IgD-negative memory B cell (primary cell): ENCODE measurements around the gene AGAP1. TPM values are rescaled to one million over a fixed set of nuclear protein-coding genes. Genes with fewer than 3 reads are reported as not detected.
A peak's percentile ranks its signal among the peaks of the same experiment; 100 is the strongest.

Experiments used
- H3K27ac Mint-ChIP-seq, 3 donors: one replicate each; pipeline ENCODE4 v1.8.0; 2020 to 2022; ENCODE audit warnings: mild to moderate bottlenecking in 3 of 3, mixed read lengths in 3 of 3, moderate library complexity in 1 of 3
- H3K27me3 Mint-ChIP-seq: one replicate; pipeline ENCODE4 v1.8.0; 2021; ENCODE audit warnings: mixed read lengths
- H3K36me3 Mint-ChIP-seq: one replicate; pipeline ENCODE4 v1.8.0; 2020; ENCODE audit warnings: mild to moderate bottlenecking, mixed read lengths
- H3K4me1 Mint-ChIP-seq, 3 donors: one replicate each; pipeline ENCODE4 v1.8.0; 2020 to 2022; ENCODE audit warnings: mixed read lengths in 3 of 3, mild to moderate bottlenecking in 1 of 3
- H3K4me3 Mint-ChIP-seq, 4 donors: one replicate each; pipeline ENCODE4 v1.8.0; 2020 to 2022; ENCODE audit warnings: mild to moderate bottlenecking in 4 of 4, mixed read lengths in 4 of 4, moderate library complexity in 3 of 4
- H3K9me3 Mint-ChIP-seq, 3 donors: one replicate each; pipeline ENCODE4 v1.8.0; 2020 to 2021; ENCODE audit warnings: mixed read lengths in 3 of 3, mild to moderate bottlenecking in 1 of 3
- polyA plus RNA-seq: library from polyadenylated mRNA; unstranded; fragments of 300-500 nt; fragmentation: Illumina TruSeq; gene quantifications from one replicate; pipeline ENCODE4 v1.2.3, GENCODE V29; 2021

Gene AGAP1
- polyA plus RNA-seq, 1 donor from 2014 or later = not detected

DNA sequence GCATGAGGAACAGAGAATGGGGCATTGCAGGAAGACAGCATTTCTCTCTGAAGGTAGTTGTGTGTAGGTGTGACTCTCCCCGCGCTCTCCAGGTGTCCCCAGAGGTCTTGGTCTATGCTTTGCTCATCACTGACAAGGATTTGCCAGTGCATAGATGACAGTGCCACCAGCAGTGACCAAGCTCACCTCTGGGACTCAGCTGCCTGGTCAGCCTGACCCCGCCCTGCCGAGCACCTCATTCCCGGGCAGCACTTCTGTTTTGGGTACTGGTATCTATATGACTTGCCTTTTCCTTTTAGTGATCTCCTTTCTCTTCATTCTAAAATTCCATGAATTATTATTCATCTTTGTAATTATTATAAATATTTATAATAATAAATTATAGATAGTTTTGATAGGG lies 615.2 kb downstream of the AGAP1 start:
- no peaks in the 10 kb centered on the region for H3K4me1 Mint-ChIP-seq
- H3K36me3 Mint-ChIP-seq = no peaks in the 10 kb centered on the region
- H3K9me3 Mint-ChIP-seq = peaks cover 0 to 2% (median 0%) of the 10 kb centered on the region in 3 donors
- H3K27me3 Mint-ChIP-seq = peaks cover 3% of the 10 kb centered on the region
- no peak overlapping the region for H3K27ac Mint-ChIP-seq
- H3K4me3 Mint-ChIP-seq = no peak overlapping the region

DNA sequence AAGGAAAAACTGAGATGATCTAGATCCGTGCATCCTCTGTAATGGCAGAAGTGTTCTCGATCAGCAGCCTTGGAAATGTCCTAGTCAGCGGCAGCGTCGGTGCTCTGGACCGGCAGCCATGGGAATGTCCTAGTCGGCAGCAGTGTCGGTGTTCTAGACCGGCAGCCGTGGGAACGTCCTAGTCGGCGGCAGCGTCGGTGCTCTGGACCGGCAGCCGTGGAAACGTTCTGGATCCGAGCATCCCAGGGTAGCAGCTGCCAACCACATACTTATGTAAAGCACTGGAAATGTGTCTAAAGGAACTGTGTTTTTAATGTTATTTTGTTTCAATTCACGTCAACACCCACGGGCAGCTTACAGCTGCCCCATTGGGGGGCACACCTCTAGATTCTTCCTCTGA lies 615.6 kb downstream of the AGAP1 start:
- Mint-ChIP-seq H3K4me3 (no peak overlapping the region), H3K4me1 (no peaks in the 10 kb centered on the region), H3K36me3 (no peaks in the 10 kb centered on the region), H3K27ac (no peak overlapping the region), H3K27me3 (peaks cover 3% of the 10 kb centered on the region), H3K9me3 (peaks cover 0 to 2% (median 0%) of the 10 kb centered on the region in 3 donors)

DNA sequence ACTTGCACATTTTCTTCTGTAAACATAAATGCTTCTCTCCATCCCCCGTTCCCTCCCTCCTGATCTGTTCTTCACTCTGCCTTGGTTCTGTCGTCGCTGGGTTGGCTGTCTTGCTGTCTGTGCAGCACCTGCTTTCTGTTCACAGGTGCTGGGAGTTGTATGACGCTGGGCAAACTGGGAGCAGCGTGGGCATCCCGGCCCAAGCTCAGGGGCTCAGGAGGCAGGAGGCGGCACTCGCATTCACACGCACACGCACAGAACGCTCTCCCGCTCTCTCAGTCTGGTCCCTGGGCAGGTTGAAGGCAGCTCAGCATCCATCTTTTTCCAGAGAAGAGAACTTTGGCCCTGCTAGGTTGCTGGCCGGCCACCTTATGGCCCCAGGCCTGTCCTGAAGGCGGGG lies 618.6 kb downstream of the AGAP1 start:
- H3K4me1 Mint-ChIP-seq = no peaks in the 10 kb centered on the region
- H3K27me3 Mint-ChIP-seq = peaks cover 3% of the 10 kb centered on the region
- H3K27ac Mint-ChIP-seq = no peak overlapping the region
- no peak overlapping the region for H3K4me3 Mint-ChIP-seq
- no peaks in the 10 kb centered on the region for H3K36me3 Mint-ChIP-seq
- H3K9me3 Mint-ChIP-seq = peaks cover 0 to 2% (median 0%) of the 10 kb centered on the region in 3 donors

DNA sequence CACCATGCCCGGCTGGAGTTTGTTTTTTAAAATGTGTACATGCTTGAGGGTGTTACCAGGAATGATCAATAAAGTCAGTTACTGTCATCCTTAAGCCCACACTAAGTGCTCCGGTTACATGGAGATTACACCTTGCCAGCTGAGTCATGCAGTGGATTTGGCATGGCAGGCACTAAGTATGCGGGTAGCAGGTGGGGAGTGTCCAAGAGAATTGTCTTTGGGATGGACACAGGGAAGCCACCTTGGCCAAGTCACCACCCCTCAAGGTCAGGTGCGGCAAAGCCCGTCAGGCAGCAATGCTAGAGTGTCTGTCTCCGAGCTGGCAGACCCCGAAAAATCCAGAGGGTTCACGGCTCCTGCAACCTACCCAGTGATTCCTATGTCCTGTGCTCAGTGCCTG lies 619.6 kb downstream of the AGAP1 start:
- Mint-ChIP-seq H3K4me3 (no peak overlapping the region), H3K36me3 (no peaks in the 10 kb centered on the region), H3K4me1 (no peaks in the 10 kb centered on the region), H3K9me3 (no peaks in the 10 kb centered on the region), H3K27ac (no peak overlapping the region), H3K27me3 (peaks cover 3% of the 10 kb centered on the region)

DNA sequence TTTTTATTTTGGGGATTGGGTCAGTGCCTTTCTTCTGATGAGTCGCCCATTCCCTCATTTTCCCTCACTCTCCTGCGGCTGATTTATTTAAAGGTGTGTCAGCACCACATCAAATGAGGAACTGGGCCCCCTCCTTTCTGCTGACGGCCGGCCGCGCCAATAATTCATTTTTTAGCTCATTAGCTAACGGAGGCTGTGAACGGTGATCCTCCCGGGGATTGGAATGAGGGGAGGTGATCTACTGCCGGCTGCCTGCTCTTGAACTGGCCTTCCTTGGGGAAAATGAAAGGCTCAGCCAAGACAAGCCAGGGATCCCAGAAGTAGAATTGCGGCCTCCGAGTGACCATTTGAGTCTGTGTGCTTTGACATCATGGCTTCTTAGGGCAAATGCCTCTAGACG lies 620.1 kb downstream of the AGAP1 start:
- H3K4me1 Mint-ChIP-seq = no peaks in the 10 kb centered on the region
- H3K27me3 Mint-ChIP-seq = peaks cover 2% of the 10 kb centered on the region
- H3K9me3 Mint-ChIP-seq = no peaks in the 10 kb centered on the region
- no peak overlapping the region for H3K4me3 Mint-ChIP-seq
- H3K36me3 Mint-ChIP-seq = no peaks in the 10 kb centered on the region
- H3K27ac Mint-ChIP-seq = no peak overlapping the region

DNA sequence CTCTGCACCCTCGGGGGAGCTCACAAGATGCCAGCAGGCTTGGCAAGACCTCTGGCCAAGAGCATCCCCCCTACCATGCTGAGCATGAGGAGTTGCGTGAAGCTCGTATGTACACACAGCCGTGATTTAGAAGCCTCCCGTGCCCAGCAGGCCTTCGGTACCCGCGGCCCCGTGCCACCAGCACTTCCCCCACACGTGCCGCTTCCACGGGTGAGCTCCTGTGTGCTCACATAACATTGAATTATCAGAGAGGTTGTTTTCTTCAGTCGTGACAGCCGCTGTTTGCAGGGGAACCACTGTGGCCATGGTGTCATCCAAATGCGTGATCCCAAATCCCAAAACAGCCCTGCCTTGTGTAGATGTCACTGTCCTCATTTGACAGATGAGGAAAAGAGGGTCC lies 621.1 kb downstream of the AGAP1 start:
- Mint-ChIP-seq H3K4me1 (no peaks in the 10 kb centered on the region), H3K36me3 (no peaks in the 10 kb centered on the region), H3K4me3 (no peak overlapping the region), H3K27me3 (no peaks in the 10 kb centered on the region), H3K9me3 (no peaks in the 10 kb centered on the region), H3K27ac (no peak overlapping the region)

DNA sequence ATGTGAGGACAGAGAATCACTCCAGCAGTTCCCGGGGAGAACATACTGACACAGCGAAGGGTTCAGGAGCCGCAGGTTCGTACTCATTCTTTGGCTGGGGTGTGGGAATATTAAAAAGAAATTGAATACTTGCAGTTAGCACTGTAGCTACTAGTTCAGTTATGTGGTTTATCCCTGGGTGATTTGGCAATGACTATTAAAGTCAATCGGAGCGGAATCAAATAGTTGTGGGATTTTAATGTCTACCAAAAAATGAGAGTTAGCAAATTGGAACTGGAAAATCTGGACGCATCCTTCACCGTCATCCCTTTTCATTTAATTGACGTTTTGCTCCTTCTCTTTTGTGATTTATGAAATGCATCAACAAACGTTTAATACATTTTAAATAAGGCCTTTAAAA lies 623.6 kb downstream of the AGAP1 start:
- H3K4me1 Mint-ChIP-seq = no peaks in the 10 kb centered on the region
- no peak overlapping the region for H3K27ac Mint-ChIP-seq
- no peaks in the 10 kb centered on the region for H3K9me3 Mint-ChIP-seq
- H3K4me3 Mint-ChIP-seq = no peak overlapping the region
- no peaks in the 10 kb centered on the region for H3K36me3 Mint-ChIP-seq
- peaks cover 2% of the 10 kb centered on the region for H3K27me3 Mint-ChIP-seq

DNA sequence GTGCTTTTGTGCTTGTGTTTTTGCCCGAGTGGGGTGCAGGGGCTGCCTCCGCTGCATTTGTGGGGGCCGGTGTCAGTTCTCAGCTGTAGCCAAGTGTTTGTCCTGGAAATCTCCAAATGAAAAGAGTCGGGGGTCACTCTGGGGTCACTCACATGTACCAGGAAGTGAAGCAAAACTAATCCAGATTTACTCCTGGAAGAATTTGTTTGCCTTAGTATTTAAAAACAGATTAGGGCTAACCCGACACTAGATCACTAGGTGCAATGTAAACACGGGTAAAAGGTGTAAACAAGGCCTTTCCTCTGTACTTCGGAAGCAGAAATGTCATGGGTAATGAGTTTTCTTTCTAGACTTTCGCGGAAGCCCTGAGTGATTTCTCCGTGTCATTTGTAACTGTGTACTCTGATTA lies 624.0 kb downstream of the AGAP1 start:
- Mint-ChIP-seq H3K36me3 (no peaks in the 10 kb centered on the region), H3K9me3 (no peaks in the 10 kb centered on the region), H3K4me1 (no peaks in the 10 kb centered on the region), H3K27ac (no peak overlapping the region), H3K4me3 (no peak overlapping the region), H3K27me3 (peaks cover 2% of the 10 kb centered on the region)

DNA sequence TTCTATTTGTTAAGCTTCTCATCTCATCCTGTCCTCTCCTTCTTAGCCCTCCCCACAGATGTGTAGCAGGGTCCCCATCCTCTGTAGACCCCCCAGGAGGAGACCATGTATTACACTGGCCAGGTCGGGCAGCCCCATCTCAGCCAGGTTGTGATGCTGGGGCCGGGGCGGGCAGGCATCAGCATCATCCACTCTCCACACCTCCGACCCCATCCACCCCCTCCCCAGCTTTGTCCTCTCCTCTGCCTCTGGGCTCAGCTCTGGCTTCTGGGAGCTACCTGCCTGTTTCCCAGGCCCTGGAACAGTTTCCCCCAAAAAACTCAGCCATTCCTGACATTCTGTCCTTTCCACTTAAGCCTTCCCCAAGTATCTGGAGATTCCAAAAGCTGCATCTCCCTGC lies 625.2 kb downstream of the AGAP1 start:
- no peaks in the 10 kb centered on the region for H3K36me3 Mint-ChIP-seq
- no peak overlapping the region for H3K4me3 Mint-ChIP-seq
- no peaks in the 10 kb centered on the region for H3K9me3 Mint-ChIP-seq
- no peak overlapping the region for H3K27ac Mint-ChIP-seq
- peaks cover 2% of the 10 kb centered on the region for H3K27me3 Mint-ChIP-seq
- no peaks in the 10 kb centered on the region for H3K4me1 Mint-ChIP-seq

DNA sequence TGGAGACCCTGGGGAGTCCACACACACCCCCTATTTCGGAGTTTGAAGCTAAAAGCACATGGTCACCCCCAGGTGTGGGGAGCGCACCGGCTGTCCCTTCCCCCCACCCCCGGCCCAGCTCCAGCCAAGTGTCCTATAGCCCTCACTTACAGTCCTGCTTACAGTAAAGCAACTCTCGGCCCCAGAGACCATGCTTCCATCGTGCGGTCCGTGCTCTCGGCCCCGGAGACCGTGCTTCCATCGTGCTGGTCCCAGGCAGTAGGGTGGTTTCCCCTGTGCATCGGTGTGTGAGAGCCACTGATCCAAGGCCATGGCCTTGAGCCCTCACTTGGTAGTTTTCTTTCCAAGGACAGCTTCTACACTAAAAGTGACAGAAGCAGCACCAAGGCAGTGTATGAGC lies 625.6 kb downstream of the AGAP1 start:
- Mint-ChIP-seq H3K9me3 (no peaks in the 10 kb centered on the region), H3K36me3 (no peaks in the 10 kb centered on the region), H3K27me3 (peaks cover 2% of the 10 kb centered on the region), H3K27ac (no peak overlapping the region), H3K4me3 (no peak overlapping the region), H3K4me1 (no peaks in the 10 kb centered on the region)

DNA sequence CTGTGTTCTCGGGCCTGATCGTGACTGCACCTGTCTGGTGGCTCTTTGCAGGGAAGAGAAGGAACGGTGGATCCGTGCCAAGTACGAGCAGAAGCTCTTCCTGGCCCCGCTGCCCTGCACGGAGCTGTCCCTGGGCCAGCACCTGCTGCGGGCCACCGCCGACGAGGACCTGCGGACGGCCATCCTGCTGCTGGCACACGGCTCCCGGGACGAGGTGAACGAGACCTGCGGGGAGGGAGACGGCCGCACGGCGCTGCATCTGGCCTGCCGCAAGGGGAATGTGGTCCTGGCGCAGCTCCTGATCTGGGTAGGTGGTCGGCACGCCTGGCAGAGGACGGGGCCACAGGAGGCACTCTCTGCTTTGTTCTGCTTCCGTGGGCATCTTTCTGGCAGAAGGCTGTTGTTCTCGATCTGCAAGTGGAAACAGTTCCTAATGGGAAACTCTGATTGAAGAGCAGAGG lies 626.3 kb downstream of the AGAP1 start:
- peaks cover 2% of the 10 kb centered on the region for H3K27me3 Mint-ChIP-seq
- H3K27ac Mint-ChIP-seq = peak overlapping the region in 1 of 3 donors; percentile 92
- H3K9me3 Mint-ChIP-seq = no peaks in the 10 kb centered on the region
- peaks cover 2% of the 10 kb centered on the region for H3K36me3 Mint-ChIP-seq
- H3K4me3 Mint-ChIP-seq = no peak overlapping the region
- no peaks in the 10 kb centered on the region for H3K4me1 Mint-ChIP-seq

DNA sequence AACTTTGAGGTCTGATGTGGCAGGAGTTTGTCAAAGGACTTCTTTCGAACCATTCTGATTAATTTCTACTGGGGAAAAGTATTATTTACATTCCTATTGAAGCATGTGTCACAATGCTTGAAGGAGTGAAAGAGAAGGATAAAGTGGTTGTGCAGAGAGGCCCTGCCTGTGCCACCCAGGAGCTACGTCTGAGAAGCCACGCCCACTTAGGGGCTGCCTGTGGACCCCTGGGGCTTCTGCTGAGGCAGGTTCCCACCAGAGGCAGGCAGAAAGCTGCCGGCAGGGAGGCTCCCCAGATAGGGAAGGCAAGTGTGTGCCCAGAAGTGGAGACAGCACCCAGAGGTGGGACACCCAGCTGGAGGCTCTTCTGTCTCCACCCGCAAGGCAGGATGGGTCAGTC lies 627.0 kb downstream of the AGAP1 start:
- Mint-ChIP-seq H3K27ac (no peak overlapping the region), H3K36me3 (peaks cover 3% of the 10 kb centered on the region), H3K4me3 (no peak overlapping the region), H3K27me3 (peaks cover 2% of the 10 kb centered on the region), H3K9me3 (no peaks in the 10 kb centered on the region), H3K4me1 (no peaks in the 10 kb centered on the region)

DNA sequence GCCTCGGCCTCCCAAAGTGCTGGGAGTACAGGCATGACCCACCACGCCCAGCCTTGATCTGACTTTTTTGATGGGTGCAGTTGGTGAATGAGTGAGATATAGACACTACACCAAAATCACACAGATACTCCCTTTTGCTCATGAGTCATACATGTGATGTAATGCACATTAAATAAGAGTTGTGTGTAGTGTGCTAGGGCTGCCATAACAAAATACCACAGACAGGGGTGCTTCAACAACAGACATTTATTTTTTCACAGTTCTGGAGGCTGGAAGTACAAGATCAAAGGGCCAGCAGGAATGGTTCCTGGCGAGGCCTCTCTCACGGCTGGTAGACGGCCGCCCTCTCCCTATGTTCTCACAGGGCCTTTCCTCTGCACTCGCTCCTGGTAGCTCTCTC lies 627.7 kb downstream of the AGAP1 start:
- Mint-ChIP-seq H3K4me3 (no peak overlapping the region), H3K27ac (no peak overlapping the region), H3K36me3 (peaks cover 3% of the 10 kb centered on the region), H3K9me3 (no peaks in the 10 kb centered on the region), H3K4me1 (no peaks in the 10 kb centered on the region), H3K27me3 (peaks cover 2% of the 10 kb centered on the region)

DNA sequence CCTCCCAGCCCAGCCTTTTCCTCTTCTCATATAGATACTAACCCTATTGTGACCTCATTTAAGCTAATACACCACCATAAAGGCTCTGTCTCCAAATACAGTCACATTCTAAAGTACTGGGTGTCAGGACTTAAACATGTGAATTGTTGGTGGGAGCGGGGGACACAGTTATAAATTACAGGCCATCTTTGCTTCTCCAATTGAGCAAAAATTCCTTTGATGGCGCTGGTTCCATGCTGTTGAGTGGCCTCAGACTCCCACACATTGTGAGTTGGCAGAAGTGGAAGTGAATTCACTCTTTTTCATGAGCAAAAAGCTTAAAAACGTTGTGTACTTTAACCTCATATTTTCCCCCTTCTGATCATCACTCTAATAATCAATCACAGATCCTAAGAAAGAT lies 628.4 kb downstream of the AGAP1 start:
- H3K4me3 Mint-ChIP-seq = no peak overlapping the region
- H3K27ac Mint-ChIP-seq = no peak overlapping the region
- H3K27me3 Mint-ChIP-seq = peaks cover 2% of the 10 kb centered on the region

DNA sequence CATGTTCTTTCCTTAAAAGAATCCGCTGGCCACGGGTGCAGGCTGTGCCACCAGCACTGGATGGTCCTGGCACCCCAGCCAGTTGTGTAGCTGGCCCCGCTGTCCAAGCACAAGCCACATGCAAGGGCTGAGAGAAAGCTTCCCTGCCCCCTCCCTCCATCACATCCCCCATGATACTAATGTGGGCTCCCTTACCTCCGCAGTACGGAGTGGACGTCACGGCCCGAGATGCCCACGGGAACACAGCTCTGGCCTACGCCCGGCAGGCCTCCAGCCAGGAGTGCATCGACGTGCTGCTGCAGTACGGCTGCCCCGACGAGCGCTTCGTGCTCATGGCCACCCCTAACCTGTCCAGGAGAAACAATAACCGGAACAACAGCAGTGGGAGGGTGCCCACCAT lies 629.9 kb downstream of the AGAP1 start:
- H3K9me3 Mint-ChIP-seq = no peaks in the 10 kb centered on the region
- no peak overlapping the region for H3K27ac Mint-ChIP-seq
- H3K27me3 Mint-ChIP-seq = peaks cover 2% of the 10 kb centered on the region
- H3K36me3 Mint-ChIP-seq = peaks cover 3% of the 10 kb centered on the region
- H3K4me3 Mint-ChIP-seq = no peak overlapping the region
- H3K4me1 Mint-ChIP-seq = no peaks in the 10 kb centered on the region

More for the DNA sequence above, 628.4 kb downstream of the AGAP1 start:
- Mint-ChIP-seq H3K9me3 (no peaks in the 10 kb centered on the region), H3K36me3 (peaks cover 3% of the 10 kb centered on the region), H3K4me1 (no peaks in the 10 kb centered on the region)

DNA sequence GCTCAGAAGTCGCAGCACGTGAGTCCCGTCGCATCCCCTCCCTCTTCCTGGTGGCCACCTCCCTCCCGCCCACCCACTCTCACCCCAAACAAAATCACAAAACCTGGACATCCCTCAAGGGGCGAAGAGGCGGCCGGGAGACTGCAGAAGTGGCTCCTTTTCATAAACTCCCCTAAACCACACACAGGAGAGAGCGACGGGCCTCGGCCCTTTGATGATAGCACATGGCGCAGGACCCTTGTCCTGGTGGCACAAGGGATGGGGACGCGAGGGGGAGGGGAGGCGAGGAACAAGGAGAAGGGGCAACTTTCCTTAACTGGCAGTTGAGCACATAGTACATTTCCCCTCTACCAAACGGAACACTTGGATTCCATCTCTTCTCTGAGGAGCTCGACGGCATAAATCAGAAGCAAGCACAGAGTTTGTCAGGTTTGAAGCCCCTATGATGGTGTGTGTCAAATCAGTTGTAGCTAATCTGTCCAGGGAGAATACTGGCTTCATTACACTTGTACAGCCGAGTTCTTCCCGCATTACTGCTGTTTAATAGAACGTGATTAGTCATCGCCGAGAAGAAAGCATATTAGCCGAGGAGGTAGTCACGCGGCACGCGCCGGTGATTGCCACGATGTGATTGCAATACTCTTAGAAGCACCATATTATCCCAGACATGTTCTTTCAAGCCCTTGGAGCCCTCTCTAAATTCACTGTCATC lies 630.5 kb downstream of the AGAP1 start:
- H3K27ac Mint-ChIP-seq = no peak overlapping the region
- no peaks in the 10 kb centered on the region for H3K4me1 Mint-ChIP-seq
- H3K4me3 Mint-ChIP-seq = no peak overlapping the region
- no peaks in the 10 kb centered on the region for H3K9me3 Mint-ChIP-seq
- peaks cover 2% of the 10 kb centered on the region for H3K27me3 Mint-ChIP-seq
- H3K36me3 Mint-ChIP-seq = peaks cover 3% of the 10 kb centered on the region
